ENCODE measurements around the gene PTPRD. TPM values are rescaled to one million over a fixed set of nuclear protein-coding genes. Genes with fewer than 3 reads are reported as not detected.

PTPRD gene
- total and polyA plus RNA-seq, 2 donors from 2014 or later: 6.4 to 78.9 TPM

DNA sequence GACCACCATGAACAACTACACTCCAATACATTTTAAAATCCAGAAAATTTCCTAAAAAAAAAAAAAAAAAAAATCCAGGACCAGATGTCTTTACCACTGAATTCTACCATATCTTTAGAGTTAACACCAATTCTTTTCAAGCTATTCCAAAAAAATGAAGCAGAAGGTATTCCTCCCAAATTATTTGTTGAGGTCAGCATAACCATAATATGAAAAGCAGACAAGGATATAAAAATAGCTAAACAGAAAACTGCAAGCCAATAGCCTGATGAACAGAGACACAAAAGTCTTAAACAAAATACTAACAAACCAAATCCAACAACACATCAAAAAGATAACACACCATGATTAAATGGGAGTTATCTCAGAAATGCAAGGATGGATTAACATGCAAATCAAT lies 695.4 kb downstream of the PTPRD start:
- Histone ChIP-seq H3K4me1 (ENCODE audit: control insufficient read depth in 2 of 3, insufficient read depth in 2 of 3, low read depth in 1 of 3, low read length in 3 of 3) (no peaks in the 10 kb centered on the region), H3K27me3 (ENCODE audit: control insufficient read depth, insufficient read depth, low read length) (no peaks in the 10 kb centered on the region), H3K9me3 (ENCODE audit: control insufficient read depth in 2 of 3, insufficient read depth in 1 of 3, low read length in 3 of 3) (no peaks in the 10 kb centered on the region), H3K27ac (ENCODE audit: low read depth in 2 of 2, low read length in 2 of 2) (no peak overlapping the region), H3K4me3 (ENCODE audit: low read length in 3 of 3) (no peak overlapping the region), H3K36me3 (ENCODE audit: control insufficient read depth in 2 of 3, insufficient read depth in 3 of 3, low read length in 3 of 3) (no peaks in the 10 kb centered on the region), H3K9ac (ENCODE audit: low read length in 3 of 3) (no peak overlapping the region)
- DNase-seq (no peak), FAIRE-seq (no peak)
- TF ChIP-seq, protein P1, sequence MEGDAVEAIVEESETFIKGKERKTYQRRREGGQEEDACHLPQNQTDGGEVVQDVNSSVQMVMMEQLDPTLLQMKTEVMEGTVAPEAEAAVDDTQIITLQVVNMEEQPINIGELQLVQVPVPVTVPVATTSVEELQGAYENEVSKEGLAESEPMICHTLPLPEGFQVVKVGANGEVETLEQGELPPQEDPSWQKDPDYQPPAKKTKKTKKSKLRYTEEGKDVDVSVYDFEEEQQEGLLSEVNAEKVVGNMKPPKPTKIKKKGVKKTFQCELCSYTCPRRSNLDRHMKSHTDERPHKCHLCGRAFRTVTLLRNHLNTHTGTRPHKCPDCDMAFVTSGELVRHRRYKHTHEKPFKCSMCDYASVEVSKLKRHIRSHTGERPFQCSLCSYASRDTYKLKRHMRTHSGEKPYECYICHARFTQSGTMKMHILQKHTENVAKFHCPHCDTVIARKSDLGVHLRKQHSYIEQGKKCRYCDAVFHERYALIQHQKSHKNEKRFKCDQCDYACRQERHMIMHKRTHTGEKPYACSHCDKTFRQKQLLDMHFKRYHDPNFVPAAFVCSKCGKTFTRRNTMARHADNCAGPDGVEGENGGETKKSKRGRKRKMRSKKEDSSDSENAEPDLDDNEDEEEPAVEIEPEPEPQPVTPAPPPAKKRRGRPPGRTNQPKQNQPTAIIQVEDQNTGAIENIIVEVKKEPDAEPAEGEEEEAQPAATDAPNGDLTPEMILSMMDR (IDR thresholded peaks at IDR 0.05; ENCODE audit: borderline replicate concordance, extremely low read depth, insufficient read depth): no peak
- intact Hi-C loops (cut with DNase I): no loop called here

DNA sequence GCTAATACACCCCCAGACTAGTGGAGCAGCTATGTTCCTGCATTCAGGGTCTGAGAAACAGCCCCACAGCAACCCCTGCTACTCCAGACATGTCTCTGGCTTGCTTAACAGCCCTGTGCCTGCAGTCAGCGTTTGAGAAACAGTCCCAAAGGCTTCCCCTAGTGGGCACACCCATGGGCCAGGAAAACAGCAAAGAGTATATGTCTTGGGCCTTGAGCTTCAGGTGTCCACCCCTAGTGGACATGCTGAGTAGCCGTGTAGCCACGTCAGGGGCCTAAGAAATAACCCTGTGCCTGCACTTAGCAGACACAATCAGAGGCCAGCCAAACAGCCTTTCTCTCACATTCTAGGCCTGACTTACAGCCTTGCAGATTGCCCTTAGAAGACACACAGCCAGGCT lies 698.6 kb downstream of the PTPRD start:
- FAIRE-seq (no peak), DNase-seq (no peak)
- TF ChIP-seq, protein P1 (IDR thresholded peaks at IDR 0.05; ENCODE audit: borderline replicate concordance, extremely low read depth, insufficient read depth): no peak
- Histone ChIP-seq H3K27me3 (ENCODE audit: control insufficient read depth, insufficient read depth, low read length) (no peaks in the 10 kb centered on the region), H3K9ac (ENCODE audit: low read length in 3 of 3) (no peak overlapping the region), H3K36me3 (ENCODE audit: control insufficient read depth in 2 of 3, insufficient read depth in 3 of 3, low read length in 3 of 3) (no peaks in the 10 kb centered on the region), H3K9me3 (ENCODE audit: control insufficient read depth in 2 of 3, insufficient read depth in 1 of 3, low read length in 3 of 3) (no peaks in the 10 kb centered on the region), H3K27ac (ENCODE audit: low read depth in 2 of 2, low read length in 2 of 2) (no peak overlapping the region), H3K4me3 (ENCODE audit: low read length in 3 of 3) (no peak overlapping the region), H3K4me1 (ENCODE audit: control insufficient read depth in 2 of 3, insufficient read depth in 2 of 3, low read depth in 1 of 3, low read length in 3 of 3) (no peaks in the 10 kb centered on the region)
- intact Hi-C loops (cut with DNase I): no loop called here

DNA sequence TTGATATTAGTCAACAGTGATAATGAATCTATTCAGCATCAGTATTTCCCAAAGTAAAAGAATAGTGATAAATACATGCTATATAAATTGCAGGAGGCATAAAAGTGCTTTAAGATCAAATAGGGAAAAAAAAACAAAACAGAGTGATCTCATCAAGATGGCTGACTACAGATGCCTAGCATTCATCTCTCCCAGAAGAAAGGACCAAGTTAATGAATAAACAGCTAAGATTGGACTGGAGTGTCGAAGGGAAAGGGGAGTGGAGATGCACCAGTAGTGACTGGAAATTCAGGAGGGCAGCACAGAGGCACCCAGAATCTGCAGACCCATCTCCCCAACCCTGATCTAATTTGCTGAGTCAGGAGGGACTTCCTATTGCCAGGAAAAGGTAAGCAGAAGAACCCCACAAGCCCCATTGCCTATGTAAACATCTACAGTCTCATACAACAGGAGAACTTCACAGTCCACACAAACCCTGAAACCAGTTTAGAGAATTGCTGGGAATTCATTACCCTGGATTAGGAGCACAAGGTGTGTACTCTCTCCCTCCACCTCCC lies 699.4 kb downstream of the PTPRD start:
- peak in 2 of 5 donors; percentile 29 to 43 for DNase-seq
- FAIRE-seq: no peak

More for the DNA sequence above, 699.4 kb downstream of the PTPRD start:
- no peak overlapping the region for H3K4me3 ChIP-seq (ENCODE audit: low read length in 3 of 3)
- H3K27ac ChIP-seq (ENCODE audit: low read depth in 2 of 2, low read length in 2 of 2): no peak overlapping the region
- H3K4me1 ChIP-seq (ENCODE audit: control insufficient read depth in 2 of 3, insufficient read depth in 2 of 3, low read depth in 1 of 3, low read length in 3 of 3): no peaks in the 10 kb centered on the region
- no peaks in the 10 kb centered on the region for H3K9me3 ChIP-seq (ENCODE audit: control insufficient read depth in 2 of 3, insufficient read depth in 1 of 3, low read length in 3 of 3)
- TF ChIP-seq, protein P1 (IDR thresholded peaks at IDR 0.05; ENCODE audit: borderline replicate concordance, extremely low read depth, insufficient read depth): no peak
- intact Hi-C loops (cut with DNase I): no loop called here
- H3K36me3 ChIP-seq (ENCODE audit: control insufficient read depth in 2 of 3, insufficient read depth in 3 of 3, low read length in 3 of 3): no peaks in the 10 kb centered on the region
- no peak overlapping the region for H3K9ac ChIP-seq (ENCODE audit: low read length in 3 of 3)
- H3K27me3 ChIP-seq (ENCODE audit: control insufficient read depth, insufficient read depth, low read length): no peaks in the 10 kb centered on the region

Measured in kidney (tissue), 14 donors.